Retinal pigment epithelial cell (primary cell): ENCODE results near the gene PIN1.

Source experiments
- DNase-seq: peaks from one replicate; pipeline ENCODE4 v3.0.0-alpha.2; 2010; ENCODE audit warnings: low read depth
- H3K4me3 ChIP-seq: 2 replicates; pipeline ENCODE4 v1.5.1; 2011; ENCODE audit warnings: mild to moderate bottlenecking, low read length, control low read depth, moderate library complexity
- CTCF ChIP-seq: conservative IDR thresholded peaks from 2 replicates; pipeline ENCODE4 v1.5.1; 2011; ENCODE audit warnings: low read depth, low read length, control low read depth, inconsistent platforms

PIN1 gene

GRCh38 chr19:9865732-9866501 lies 30.8 kb downstream of the PIN1 start:
- DNase-seq, result no peak
- no peak for TF ChIP-seq CTCF
- no peak overlapping the region for H3K4me3 ChIP-seq

- DNase-seq, result no peak
- no peak for TF ChIP-seq CTCF
- H3K4me3 ChIP-seq, result no peak overlapping the region
These were observed 34.0 kb downstream of the PIN1 start for GRCh38 chr19:9868983-9869617.

- H3K4me3 ChIP-seq, result no peak overlapping the region
- no peak for TF ChIP-seq CTCF
- DNase-seq, result no peak
These were observed 36.7 kb downstream of the PIN1 start for GRCh38 chr19:9871626-9872338.

- DNase-seq, result no peak
- no peak for TF ChIP-seq CTCF
- H3K4me3 ChIP-seq, result no peak overlapping the region
These were observed 37.6 kb downstream of the PIN1 start for GRCh38 chr19:9872618-9873242.

GRCh38 chr19:9875031-9875627 lies 40.0 kb downstream of the PIN1 start:
- H3K4me3 ChIP-seq, result no peak overlapping the region
- no peak for DNase-seq
- TF ChIP-seq CTCF, result no peak

GRCh38 chr19:9875796-9876195 lies 40.7 kb downstream of the PIN1 start:
- TF ChIP-seq CTCF, result no peak
- H3K4me3 ChIP-seq, result no peak overlapping the region
- DNase-seq, result no peak
